Smooth muscle cell of the coronary artery (primary cell): ENCODE data around the gene KCTD16. TPM values are rescaled to one million over a fixed set of nuclear protein-coding genes. Genes with fewer than 3 reads are reported as not detected.

Experiments
- total RNA-seq: library from RNA; depleted of rRNA; stranded (reverse); fragments of >200 nt; gene quantifications from 2 replicates; pipeline ENCODE4 v1.2.3, GENCODE V29; 2014; ENCODE audit warnings: low replicate concordance

Gene KCTD16
- total RNA-seq = 0.70 and 3.4 TPM in 2 replicates

DNA sequence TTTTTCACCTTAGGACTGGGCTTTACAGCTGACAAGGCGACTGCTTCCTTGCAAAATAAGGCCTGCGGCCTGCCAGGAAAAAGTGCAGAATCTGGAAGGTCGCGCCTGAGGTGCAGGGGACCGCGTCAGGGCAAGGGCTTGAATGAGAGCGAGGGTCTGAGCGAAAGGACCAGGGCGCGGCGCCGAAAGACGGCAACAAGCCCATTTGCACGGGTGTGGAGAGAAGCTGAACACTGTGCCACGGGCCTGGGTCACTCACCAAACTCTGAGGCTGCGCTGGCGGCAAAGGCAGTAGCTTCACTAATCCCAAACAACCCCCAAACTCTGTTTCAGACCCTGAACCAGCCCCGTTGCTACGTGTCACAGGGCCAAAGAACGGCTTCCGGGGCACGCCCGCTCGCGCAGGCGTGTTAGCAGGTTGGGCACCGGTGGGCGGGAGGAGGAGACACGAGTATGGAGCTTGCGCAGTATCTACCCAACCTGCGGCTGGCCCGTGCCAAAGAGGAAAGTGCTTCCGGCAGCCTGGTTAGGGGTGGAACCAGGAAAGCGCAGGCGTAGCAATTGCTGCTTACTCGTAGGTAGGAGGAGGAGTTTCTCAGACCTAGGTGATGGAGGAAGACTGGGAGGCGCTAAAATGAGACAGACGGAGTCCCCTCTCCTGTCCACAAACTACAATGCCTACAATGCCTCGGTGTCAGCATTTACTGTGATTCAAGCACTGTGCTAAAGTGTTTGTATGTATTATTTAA lies at the start of gene KCTD16, which contains the start of gene YIPF5:
KCTD16 (plus strand) TSS at position 598 of the 749 bp plus-strand sequence.
YIPF5 (minus strand) TSS at position 384 of the 749 bp plus-strand sequence. CDS start 704 bp downstream, outside the sequence.

Other genes starting within 250 kb of the KCTD16 start
- 139 and 148 TPM in 2 replicates for gene YIPF5, start 214 bp upstream of the KCTD16 start, total RNA-seq